A204.1 (cell line): ENCODE data around the gene ZNF438.
A peak's percentile ranks its signal among the peaks of the same experiment; 100 is the strongest.

Source experiments
- FAIRE-seq: peaks from 2 replicates; lab custom pipeline; 2012; peaks lifted over from hg19 to GRCh38; lab: Jason Lieb, UNC

Gene ZNF438

DNA sequence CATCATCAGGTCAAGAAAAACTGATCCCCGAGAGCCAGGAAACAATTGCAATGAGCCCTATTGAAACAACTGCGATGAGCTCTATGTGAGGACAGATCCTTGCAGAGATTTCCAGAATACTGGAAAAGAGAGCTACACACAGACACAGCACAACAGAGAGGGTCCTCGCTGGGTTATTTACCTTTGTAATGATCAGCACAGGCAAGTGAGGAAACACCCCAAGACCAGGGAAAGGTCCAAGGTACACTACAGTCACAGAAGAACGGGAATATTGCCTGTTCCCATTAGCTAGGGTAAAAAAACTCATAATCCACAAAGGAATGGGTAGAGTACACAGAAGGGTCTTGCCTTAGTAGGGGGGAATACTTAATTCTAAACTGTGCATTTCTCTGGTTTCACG lies 152.7 kb downstream of the ZNF438 start:
- FAIRE-seq: no peak

DNA sequence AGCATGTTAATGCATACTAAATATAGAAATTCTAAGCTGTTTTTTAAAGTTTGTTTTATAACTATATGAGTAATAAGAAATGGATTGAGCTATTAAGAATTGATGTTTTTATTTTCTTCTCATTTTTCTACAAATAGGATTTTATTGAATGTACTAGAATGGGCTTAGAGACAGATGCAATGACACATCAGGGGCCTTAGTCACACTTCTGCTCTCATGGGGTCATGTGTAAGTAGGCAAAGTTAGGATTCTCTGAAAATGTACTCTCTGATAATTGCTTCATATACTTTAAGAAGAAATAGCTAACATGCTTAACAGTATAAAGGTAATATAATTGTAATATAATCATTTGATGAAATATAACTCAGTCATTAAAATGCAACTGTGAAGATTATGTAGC lies 154.6 kb downstream of the ZNF438 start:
- FAIRE-seq: peak; percentile 60

DNA sequence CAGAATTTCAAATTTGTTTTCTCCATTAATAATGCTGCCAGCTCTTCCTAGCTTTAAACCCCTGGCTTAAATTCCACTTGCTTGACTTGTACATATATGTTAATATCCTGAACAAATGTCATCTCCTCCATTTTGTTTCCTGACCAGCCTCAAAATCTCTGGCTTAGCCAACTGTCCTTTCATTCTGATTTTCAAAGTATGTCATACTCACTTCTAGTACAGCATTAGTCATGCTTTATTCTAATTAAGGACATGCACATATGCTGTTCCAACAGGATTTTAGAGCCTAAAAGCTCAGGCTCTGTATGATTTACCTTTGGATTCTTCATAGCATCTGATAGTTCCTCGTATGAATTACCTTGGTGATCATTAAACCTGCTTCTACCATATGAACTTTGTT lies 158.3 kb downstream of the ZNF438 start:
- FAIRE-seq: no peak

DNA sequence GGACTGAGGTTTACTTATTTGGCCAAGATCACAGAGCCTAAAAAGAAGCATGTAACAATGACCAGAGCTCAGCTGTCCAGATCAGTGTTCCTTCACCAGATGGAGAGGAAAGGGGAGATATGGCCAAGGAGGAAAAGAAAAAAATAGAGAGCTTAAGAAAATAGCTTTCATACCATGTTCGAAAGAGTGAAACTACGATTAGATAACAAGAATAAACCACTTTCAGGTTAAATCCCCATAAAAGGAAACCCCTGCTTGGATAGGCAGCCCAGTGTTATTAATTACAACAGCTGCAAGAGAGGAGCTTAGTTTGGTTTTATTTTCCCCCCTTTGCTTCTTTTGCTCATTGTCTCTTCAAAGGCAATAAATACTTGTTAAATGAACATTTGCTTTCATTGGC lies 160.8 kb downstream of the ZNF438 start:
- FAIRE-seq: no peak

DNA sequence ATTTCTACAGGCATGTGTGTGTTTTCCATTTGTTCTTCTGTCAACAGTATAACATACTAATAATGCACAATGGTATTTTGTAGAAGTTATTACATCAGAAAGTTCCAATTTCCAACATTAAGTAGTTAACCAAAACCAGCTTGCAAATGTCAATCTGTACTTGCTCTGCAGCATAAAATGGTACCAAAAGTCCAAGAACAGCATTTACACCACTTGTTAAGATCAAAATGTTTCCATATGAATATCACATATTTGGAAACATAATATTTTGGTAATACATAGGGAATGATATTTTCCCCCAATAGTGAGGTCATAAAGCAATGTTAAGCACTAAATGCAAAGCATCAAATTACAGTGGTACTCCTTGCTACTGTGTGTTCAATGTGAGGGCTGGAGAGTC lies 162.1 kb downstream of the ZNF438 start:
- no peak for FAIRE-seq

DNA sequence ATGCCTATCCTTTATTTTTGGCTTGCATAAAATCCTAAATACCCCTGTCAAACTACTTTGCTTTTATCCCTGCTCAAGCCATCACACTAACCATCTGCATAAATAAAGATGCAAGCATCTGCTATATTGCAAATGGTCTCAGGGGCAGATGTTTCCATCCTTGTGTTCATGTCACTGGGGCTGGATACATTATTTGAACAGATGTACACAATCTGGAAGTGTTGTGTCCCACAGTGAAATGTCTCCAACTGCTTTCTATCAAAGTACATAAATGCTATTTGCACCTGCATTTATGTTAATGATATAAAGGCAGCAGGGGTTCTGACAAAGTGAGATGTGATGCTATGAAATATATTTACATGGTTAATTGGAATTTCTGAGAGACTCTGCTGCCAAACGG lies 163.1 kb downstream of the ZNF438 start:
- FAIRE-seq: no peak

DNA sequence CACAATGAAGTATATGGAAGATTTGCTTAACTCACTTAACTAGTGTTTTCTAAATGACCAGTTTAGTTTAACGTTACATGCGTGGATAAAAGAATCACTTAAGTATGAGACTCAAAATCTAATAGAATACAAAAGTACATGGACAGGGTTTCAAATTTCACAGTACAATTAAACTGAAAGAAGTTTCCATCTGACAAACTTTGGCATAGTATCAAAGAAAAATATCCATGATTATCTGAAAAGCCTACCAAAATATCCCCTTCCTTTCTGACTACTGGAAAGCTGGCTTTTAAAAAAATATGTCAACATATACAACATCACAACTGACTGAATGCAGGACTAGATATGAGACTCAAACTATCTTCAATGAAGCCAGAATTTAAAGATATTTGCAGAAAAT lies 164.8 kb downstream of the ZNF438 start:
- no peak for FAIRE-seq

DNA sequence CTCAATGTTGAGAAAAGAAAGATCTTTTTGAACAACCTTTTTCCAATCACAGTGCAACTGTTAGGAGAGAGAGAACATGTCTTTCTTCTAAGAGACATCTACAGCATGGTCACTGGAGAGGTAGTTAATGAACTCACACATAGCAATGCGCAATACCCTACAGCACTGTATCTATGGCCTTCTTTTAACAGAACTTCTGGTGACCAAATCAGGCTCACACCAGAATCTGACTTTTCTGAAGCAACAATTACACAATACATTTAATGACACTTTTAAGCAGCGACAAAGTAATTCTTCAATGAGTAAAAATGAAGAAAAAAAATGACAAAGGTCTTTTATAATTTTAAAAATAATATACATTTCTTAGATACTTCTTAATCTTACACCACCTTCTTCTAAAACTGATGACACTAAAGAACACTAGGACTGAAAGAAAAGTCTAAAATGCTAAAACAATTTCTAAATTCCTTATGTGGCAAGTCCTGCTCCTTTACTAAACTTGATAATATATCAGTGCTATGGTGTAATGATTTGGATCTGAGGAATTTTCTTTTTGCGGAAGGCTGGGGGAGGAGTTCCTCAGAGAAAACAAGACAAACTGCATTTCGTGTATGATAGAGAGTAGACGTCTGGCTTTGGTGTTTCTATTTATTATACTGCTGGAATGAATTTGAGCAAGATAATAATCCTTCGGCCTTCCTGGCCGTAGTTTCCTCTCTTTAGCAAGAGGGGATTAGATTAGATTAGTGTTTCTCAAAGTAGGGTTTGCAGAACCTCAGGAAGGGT lies 166.3 kb downstream of the ZNF438 start:
- FAIRE-seq: no peak

DNA sequence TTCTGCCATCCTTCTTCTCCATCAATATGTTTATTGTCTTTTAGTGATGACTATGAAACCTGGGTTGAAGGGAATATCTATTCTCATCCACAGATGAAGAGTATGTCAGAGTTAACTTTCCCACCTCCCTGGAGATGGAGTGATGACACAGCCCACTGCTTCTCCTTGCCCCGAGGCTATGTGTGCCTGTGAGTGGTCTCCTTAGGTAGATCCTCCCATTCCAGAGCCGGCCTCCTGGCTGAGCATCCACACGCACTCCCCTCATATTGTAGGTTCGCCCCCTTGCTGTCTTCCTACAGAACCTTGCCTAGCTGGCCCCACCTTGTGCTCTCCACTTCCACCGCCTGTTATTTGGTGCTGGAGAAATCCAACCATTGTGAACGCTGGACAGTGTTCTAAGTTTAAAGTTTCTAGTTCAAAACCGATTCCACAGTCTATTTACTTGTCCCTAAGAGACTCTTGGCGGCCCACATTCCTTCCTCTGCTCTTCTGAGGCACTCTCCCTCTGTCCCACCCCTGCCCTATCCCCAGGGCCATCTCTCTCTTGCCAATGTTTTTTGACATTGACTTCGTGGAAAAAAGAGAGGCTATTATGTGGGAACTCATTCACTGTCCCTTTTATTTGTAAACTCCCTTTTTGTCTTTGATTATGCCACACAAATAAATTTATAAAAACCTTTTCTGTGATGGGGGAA lies 168.0 kb downstream of the ZNF438 start:
- no peak for FAIRE-seq

DNA sequence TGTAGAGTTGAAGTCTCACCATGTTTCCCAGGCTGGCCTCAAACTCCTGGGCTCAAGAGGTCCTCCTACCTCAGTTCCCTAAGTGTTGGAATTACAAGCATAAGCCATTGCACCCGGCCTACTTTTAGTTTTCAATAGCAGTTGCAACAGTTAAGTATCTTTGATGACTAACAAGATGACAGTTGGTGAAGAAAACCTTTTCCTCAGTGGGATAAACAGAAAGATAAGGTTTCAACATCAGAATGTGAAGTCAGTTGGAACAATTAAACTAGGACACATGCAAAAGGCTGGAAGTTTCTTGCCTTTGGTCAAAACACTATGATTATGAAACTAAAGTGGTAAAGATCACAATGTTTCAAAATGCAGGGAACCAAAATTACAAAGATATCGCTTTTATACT lies 169.2 kb downstream of the ZNF438 start:
- no peak for FAIRE-seq

DNA sequence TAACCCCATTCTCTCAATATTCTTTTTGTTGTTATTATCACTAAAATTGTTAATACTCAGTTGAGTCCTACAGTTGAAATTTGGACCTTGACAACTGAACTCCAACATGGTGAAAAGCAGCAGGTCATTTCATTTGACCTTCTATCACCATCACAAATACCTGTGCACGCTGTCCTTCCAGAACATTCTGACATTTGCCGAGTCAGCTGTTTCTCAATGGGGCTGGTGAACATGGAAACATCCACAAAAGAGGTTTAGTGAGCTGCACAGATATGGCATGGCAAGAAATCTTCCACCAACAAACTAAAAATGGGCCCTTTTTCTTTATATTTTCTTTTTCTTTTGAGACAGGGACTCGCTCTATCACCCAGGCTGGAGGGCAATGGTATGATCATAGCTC lies 169.7 kb downstream of the ZNF438 start:
- FAIRE-seq: no peak

DNA sequence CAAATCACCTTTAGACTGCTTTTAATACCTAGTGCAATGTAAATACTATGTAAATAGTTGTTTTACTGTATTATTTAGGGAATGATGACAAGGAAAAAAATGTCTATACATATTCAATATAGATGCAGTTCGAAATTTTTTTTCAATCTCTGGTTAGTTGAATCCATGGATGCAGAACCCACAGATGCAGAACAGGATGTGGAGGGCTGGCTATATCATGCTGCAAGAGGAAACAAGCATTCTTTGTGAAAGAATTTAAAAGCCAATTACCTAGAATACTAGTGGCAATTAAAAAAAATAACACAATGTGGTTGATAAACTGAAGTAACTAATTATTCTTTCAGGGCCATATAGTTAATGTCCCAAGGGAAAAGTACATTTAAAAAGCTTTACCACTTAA lies 170.4 kb downstream of the ZNF438 start:
- FAIRE-seq: no peak

DNA sequence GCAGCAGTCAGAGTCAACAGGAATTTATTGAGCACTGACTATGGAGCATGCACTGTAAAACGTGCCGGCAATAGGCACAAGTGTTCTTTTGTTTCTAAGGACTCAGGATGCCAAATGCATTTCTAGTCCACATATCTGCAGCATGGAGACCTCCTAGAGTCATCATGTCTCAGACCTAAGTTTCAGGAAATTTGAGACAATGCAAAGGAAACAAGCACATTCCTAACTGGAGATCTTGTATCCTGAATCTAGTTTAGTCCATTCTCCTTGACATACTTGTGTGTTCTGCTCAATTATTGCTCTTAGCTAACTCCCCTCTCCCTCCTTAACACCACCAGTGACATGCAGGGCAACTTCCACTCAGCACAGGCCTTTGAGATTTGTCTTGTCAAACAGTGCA lies 173.2 kb downstream of the ZNF438 start:
- no peak for FAIRE-seq

DNA sequence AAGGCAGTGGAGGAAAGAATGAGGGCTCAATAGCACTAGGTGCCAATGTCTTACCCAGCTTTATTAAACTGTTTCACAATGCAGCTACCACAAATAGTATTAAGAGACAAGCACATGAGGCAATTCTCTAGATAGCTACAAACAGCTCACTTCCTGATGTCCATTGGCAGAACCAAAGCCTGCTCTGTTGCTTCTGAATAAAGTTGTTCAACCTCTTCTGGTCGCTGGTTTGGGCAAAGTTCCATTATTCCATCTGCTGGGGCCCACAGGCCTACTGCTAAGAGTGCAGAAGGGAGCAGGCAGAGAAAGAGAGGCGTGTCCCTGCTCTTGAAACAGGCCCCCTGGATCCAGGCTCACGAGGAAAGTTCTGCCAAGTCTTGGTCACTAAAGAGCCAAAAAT lies 173.9 kb downstream of the ZNF438 start:
- no peak for FAIRE-seq

DNA sequence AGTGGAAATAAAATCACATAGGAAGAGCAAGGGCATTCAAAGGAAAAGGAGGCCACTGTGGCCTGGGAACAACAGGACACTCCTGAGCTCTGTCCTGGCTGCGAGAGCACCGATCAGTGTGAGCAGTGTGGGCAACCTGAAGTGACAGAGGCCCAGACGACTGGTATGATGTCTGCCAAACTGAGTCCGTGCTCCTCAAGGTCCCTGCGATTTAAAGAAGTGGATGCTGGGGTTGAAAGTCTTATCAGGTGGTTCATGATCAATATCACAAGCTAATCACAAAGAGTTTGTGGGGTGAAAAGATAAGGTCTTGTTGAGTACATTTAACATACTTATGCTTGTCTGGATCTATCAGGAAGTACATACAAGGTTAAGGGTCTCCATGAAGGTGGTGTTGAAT lies 176.5 kb downstream of the ZNF438 start:
- no peak for FAIRE-seq

DNA sequence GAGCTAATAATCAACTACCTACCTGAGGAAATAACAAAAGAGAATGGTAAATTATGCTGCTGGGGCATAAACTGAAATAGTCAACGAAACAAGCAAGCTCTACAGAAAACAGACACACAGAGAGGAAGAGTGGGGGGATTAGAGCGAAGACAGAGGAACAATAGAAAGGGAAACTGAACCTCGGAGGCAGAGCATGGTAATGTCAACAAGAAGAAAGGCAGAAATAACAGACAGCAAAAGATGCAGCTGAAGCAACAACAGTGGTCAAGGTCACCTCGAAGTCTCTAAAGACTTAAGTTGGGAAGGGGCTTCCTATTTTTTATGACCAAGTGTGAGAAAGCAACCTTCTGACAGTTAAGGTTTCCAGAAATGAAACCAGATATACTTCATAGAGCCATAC lies 177.0 kb downstream of the ZNF438 start:
- FAIRE-seq: no peak

DNA sequence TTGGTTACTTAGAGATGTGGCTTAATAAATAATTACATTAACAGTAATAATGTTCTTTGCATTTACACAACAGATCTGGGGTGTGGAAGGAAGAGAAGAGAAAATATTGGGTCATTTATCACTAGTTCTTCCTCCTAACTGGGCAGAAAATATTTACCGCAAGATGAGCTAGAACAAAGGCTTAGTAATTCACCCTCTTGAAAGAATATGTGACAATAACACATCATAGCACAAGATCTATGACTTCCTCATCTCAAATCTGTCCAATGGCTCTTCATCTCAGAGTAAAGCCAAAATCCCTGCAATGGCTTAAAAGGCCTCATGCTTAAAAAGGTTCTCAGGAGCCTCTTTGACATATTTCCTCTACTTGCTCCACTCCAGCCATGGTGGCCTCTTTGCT lies 178.6 kb downstream of the ZNF438 start:
- FAIRE-seq: no peak

DNA sequence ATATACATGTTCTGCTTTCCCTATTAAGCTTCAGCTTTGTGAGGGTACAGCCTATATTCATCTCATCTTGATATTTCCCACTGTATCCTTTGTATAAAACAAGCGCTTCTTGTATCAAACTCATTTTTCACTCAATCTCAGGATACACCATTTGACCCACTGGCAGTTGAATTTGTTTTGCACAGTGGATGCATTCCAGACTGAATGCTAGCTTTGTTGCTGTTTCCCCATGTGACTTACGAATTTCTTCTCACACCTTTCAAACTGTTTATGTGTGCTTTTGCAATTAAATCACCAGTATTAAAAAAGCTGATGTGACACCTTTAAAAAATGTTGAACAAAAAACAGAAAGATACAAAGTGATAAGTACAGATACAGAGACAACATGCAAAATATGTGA lies 180.9 kb downstream of the ZNF438 start:
- FAIRE-seq: no peak

DNA sequence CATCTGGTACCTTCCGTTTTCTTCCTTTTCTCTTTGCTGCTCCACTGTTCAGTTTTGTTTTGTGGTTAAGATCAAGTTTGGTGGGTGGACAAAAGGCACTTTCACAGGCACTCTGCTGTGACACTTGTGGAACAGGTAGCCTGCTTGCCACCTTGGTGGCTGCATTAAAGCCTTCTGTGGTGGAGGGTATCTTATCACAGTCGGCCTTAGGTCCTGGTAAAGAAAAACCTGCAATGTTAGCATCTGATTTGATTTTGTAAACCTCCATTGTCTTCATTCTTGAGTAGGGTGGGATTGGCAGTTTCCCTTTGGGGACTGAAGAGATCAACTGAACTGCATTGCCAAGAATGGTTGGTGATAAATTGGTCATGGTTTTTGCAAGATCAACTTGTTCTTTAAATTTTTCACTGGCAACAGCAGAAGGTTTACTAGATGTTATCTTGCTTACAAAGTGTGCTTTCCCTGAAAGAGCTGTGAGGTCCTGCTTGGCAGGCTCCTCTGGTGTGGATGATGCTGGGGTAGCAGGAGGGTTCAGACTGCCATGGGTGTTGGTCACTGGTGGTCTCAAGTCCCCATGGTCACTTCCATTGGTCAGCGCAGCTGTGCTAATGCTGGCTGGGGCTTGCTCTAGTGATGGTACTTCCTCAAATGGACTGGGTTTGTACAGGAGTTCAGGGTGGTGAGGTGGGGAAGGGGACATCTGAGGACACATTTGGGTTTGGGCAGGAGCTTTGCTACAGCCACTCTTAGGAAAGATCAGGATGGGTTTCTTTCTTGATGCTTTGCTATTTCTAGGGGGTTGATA lies 182.2 kb downstream of the ZNF438 start:
- no peak for FAIRE-seq

DNA sequence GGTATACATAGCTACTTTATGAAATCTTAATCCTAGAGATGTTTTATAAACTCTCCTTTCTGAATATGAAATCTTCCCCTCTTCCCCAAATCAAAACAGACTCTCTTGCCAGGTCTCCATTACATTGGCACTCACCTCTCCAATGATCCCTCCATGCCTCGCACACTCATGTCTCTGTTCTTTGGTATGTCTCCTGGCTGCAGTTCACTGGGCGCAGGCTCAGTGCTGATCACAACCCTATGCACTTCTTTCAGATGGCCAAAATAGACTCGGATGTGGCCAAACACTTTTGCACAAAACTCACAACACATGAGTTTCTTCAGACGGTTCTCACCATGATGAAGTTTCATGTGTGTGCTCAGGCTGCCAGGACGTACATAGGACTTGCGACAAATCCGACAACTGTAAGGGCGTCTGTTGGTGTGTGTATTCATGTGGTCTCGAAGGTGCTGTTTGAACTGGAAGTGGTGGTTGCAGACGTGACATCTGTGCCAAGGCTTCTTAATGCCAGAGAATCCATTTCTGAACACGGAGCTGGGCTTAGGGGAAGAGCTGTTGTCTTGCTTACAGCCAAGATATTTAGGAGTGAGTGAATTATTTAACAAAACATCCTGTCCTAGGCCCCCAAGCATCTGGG lies 183.2 kb downstream of the ZNF438 start:
- no peak for FAIRE-seq

DNA sequence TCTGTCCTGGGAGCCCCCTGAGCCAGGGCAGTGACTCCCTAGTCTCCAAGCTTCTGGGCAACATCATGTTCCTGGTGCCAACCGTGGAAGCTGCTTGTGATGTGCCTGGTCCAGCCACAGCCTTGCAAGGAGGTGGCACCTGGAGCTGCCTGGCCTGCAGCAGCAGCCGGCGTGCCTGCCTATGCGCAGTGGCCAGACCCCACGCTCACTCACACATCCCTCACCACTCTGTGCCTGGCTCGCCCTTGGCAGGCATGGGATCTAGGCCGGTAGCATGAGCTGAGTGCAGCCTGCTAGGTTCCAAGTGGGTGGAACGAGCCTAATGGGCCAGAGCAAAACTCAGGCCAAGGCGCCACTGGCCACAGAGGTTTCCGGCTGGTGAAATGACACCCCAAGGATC lies 184.0 kb downstream of the ZNF438 start:
- no peak for FAIRE-seq

DNA sequence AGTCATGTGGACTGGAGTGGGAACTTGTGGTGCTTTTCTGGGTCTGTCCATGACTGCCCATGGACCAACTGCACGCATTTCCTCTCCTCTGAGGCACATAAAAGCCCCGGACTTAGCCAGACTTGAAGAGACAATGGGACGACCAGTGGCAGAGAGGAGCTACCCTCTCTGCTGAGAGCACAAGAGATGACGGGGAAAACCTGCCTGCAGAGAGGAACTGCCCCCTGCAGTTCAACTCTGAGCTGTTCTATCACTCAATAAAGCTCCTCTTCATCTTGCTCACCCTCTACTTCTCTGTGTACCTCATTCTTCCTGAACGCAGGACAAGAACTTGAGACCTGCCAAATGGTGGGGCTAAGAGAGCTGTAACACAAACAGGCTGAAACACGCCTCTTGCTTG lies 184.5 kb downstream of the ZNF438 start:
- FAIRE-seq: no peak

DNA sequence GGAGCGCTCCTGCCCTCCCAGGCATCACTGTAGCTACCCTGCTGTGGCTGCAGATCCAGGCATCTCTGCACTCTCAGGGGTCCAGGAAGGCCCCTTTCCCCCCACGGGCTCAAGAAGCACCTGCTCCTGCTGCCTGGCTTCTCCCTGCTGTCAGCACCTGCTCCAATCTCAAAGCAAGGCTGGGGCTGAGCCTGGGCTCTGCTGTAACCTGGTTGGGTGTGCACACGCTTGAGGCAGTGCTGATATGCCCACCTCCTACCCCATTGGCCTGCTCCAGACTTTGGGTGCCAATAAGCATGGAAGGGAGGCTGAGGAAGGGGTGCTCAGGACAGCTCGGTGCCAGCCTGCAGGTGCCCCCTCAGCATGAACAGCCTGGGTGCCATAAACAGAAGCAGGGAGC lies 185.0 kb downstream of the ZNF438 start:
- FAIRE-seq: no peak
